HG03139 (cell line): ENCODE measurements around the gene NFU1.

Source experiments
- ATAC-seq: cut with Tn5 transposase; IDR thresholded peaks from one replicate; pipeline ENCODE4 v1.9.1; 2021; ENCODE audit not compliant: unreplicated experiment

NFU1 gene

DNA sequence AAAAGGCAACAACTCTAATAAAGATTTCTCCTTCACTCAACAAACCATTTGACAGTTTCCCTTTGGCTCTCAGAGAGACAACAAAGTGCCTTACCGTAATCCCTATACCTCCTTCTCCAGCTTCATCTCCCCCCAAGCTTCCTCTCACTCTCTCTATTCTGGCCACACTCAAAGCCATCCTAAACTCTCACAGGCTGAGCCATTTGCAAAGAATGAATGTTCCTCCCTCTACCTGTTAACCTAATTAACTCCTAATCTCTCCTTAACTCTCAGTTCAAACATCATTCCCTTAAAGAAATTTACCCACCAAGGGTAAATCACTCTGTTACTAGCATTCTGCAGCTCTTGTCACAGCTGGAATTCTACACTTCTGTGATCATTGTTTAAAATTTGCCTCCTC lies 88.5 kb downstream of the NFU1 start:
- no peak for ATAC-seq
